ENCODE measurements around the gene TMEM151A.

The TMEM151A gene

DNA sequence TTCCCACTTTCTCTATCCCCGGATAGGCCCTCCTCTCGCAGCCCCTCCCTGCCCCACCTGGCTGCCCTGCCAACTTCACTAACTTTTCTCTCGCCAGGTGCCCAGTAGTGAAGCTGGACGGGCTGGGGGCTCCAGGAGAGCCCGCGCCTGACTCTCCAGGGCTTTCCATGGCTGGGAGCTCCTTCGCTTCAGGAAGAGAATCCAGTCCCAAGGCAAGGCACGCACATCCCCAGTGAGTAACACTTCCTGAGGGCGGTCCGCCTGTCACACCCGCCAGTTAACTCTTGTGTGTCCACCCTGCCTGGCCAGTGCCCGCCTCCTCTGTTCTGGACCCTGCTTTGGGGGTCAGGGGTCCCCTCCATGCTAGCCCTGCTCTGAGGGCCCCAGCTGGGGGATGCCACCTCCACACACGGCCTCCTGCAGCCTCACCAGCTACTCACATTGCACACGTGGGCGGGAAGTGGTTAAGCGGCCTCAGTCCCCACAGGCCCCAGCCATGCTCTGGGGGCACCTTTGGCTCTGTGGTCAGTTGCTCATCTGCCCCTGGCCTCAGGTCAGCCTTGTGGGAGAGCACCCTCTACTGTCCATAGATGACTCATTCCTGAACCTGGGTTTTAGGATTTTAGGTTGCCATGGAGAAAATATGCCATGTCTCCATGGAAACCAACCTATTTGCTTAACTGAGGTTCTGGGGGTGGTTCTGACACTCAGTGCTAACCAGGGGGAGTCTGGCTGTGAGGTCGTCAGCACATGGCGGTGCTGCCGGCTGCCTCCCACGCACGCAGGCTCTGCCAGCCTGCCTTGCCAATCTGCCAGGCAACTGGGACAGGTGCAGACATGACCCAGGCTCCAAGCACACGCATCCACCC, 44.8 kb downstream of the TMEM151A start, which contains the start of gene RIN1:
Gene RIN1, minus strand, starts transcription at position 201 of the 869 bp plus-strand sequence. Its CDS starts 32 bp downstream, at position 169.
- peak; percentile 97 for DNase-seq (ENCODE audit: low read depth, low spot score)

DNA sequence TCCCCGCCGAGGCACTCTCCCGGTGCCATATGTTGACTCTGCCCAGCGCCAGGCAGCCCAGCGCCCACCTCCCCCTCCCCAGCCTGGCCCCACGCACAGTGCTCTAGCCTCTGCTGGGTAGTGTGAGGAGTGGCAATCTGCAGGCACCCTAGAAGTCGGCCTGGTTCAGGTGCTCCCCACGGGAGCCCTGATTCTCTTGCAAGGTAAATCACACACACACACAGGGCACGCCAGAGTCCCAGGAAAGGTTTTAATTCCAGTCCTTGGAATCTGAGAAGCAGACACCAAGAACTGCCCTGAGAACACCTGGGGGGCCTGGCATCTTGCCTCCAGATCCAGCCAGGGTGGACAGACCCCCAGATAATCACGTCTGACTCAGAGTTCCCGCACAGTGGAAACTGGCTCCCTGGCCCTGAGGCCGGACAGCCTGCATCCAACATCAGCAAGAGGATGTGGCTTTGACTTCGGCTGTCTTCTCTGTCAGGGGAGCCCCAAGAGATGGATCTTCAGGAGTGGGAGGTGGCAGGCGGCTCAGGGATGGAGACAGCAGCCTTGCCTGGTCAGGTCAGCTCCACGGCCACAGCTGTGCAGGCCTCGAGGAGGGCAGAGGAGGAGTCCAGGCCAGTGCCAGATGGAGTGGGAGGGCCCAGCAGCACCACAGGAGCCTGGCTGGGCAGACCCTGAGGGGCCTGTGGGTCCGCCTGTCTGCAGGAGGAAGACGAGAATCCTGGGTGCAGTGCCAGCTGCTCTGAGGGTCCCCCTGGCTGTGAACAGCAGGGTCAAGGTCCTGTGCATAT, 45.6 kb downstream of the TMEM151A start:
- no peak for DNase-seq (ENCODE audit: low read depth, low spot score)

DNA sequence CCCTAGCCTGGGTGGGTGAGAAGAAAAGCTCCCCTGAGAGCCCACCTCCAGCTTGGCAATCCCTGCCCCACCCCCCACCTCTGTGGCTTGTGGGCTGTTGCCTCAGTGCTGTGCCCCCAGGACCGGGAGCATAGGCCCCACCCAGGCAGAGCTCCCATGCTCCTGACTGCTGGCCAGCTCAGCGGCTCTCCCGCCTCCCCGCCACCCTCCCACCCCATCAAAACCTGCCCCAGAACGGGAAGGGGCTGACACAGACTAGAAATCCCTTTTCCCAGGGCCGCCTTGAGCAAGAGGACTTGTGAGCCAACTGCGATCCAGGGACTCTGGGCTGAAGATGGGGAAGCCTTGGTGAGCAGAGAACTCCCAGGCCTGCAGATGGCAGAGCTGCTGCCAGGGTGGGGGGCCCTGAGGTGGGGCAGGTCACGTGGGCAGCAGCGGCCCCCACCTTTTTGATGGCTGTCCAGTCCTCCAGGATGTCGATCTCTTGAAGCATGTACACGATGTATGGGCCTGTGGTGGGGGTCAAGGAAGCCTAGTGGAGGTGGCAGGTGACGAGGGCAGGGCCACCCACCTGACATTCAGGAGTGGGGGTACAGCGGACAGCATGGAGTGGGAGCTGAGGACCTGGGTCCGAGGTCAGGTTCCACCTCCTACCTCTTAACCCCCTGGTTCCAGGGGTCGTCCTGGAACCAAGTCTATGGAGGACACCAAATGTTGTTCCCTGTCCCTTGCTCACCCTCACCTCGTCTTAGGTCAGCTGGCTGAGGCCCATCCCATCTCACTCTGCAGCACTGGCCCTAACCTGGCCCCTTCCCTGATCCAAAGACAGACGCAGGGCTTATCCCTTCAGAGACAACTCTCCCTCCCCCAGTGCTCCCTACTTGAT, 46.8 kb downstream of the TMEM151A start:
- no peak for DNase-seq (ENCODE audit: low read depth, low spot score)

DNA sequence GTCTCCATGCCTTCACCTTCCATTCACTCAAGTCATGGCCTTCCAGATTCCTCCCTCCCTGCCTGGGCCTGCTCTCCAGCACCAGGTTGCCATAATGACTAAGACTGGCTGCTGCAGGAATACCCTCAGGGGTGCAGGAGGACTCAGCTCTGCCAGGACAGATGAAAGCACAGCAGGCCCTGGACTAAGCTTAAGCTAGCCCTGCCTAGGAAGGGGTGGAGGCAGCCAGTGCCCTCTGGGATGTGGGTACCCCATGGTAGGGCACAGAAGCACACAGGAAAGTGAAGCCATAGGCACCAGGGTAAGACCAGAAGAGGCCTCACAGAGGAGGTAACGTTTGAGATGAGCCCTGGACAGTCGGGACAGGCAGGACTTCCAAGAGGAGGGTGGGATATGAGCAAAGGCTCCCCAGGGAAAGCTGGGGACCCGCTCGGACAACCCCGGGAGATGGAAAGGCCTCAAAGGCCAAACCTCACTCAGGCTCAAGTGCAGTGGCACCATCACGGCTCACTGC, 47.5 kb downstream of the TMEM151A start:
- no peak for DNase-seq (ENCODE audit: low read depth, low spot score)

DNA sequence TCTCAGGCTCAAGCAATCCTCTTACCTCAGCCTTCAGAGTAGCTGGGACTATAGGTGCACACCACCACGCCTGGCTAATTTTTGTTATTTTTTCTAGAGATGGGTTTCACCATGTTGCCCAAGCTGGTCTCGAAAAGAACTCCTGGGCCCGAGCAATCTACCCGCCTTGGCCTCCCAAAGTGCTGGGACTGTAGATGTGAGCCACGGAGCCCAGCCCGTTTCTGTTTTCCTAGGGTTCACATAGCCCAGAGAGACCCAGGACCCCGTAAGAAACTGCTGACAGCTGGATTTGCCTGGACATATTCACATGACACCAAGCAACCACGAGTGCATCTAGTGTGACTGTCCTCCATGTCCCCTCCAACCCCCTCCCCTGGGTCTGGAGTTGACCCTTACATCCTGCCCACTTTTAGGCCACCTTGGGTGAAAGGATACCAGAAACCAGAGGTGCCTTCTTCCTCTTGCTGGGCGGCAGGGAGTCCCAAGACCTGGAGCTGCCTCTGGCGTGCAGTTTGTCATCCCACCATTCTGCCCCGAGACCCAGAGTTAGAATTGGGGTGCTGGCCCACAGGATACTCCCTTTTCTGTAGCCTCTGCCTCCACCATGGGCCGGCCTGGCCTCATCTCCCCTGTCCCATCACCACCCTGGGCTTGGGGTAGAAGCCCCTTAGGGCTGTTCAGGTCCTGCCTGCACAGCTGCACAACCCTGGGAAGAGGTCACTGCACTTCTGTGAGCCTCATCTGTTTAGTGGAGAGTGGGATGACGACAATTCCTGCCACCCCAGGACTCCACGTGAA, 48.2 kb downstream of the TMEM151A start:
- DNase-seq (ENCODE audit: low read depth, low spot score): no peak

DNA sequence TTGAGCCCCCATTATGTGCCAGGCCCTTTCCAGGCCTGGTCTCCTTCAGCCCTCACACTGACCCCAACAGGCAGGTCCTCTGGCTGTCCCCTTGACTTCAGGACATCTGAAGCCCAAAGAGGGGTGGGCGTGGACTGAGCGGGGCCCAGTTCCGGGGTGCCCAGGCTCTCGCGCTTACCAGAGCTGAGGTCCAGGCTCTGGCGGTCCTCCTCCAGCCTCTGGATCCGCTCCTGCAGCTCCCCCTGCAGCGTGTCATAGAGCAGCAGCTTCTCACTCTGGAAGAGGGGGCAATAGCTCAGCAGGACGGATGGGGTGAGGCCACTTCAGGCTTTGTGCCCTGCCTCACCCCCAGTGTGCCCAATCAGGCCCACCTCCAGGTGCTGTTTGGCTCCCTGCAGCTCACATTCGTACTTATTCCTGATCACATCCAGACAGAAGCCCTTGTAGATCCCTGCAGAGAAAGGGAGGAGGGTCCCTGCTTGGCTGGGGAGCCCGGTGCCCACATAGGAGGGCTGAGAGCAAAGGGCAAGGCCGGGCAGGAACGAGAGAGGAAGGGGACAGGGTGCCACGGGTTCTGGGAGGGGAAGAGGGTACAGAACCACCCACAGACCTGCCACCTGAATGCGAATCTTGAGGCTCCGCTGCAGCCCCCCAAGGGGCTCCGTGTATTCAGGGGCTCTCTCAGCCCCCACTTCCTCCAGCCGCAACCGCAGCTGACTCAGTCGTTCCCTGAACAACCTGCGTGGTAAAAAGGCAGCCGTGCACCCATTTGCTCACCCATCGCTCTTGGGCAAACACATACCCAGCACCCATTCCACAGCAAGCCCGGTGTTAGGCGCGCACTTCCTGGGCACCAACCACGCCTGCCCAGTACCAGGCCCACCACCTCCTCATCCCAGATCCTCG, 49.2 kb downstream of the TMEM151A start:
- DNase-seq (ENCODE audit: low read depth, low spot score): no peak

DNA sequence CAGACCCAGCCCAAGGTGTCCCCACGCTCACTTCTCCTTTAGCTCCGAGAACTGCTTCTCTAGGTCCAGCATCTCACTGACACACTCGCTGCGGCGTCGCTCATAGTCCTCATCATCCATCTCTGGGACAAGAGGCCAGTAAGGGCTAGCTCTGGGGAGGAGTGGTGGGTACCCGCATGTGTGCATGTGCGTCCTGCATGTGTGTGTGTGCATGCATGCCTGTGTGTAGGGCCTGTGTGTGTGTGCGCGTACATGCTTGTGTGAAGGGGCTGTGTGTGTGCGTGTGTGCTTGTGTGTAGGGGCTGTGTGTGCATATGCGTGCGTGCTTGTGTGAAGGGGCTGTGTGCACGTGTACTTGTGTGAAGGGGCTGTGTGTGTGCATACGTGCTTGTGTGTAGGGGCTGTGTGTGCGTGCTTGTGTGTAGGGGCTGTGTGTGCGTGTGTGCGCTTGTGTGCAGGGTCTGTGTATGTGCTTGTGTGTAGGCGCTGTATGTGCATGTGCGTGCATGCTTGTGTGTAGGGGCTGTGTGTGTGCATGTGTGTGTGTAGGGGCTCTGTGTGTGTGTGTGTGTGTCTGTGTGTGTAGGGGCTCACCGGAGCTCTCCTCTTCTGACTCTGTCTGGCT, 49.9 kb downstream of the TMEM151A start:
- DNase-seq (ENCODE audit: low read depth, low spot score): no peak

DNA sequence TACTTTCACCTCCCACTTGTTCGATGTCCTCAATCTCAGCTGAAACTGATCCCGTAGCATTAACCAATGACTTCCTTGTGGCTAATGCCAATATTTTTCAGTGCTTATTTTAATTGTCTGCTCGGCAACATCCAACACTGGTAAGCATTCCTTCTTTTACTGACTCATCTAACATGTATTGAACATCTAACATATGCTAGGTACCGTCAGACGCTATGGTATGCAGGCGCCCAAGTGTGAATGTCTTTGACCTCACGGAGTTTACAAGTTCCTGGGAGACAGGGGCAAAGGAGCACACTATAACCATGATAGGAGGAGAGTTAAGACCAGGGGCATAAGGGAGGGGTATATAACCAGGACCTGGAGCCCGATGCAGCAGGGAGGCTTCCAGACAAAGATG, 51.5 kb downstream of the TMEM151A start:
- no peak for DNase-seq (ENCODE audit: low read depth, low spot score)

DNA sequence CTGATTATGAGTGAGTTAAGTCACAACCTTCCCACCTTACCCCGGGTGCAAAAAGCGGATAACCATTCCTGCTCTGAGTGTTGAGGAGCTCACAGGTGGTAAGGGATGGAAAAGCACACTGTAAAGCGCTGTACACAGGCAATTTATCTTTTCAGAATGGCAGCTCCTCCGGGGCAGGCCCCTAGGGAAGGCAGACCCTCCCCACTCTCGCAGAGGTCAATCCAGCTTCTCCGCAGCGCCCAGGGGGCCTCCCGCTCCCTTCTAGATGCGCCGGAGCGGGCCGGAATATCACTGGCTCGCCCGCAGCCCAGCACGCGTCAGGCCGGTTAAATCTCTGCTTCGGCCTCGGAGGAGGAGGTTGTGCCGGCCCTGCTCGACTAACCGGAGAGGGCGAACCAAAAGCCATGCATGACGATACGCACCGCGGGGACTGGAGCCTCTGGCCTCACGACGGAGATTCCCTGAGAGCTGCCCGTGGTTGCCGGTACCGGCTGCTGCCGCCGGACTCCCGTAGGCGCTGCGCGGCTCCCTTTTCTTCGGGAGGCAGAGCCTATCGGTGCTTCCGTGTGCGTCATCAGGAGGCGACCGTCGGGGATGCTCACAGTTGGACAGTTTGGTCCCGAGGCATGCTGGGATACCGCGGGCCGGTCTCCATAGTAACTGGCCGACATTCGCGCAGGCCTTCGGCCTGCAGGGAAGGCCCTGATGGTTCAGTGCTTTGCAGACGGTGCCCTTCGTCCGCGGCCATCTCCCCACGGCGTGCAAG, 53.0 kb downstream of the TMEM151A start, which contains the start of gene BRMS1:
Gene BRMS1, minus strand, starts transcription at position 555 of the 766 bp plus-strand sequence. CDS start 2,870 bp downstream, outside the sequence.
- DNase-seq (ENCODE audit: low read depth, low spot score): peak; percentile 88

DNA sequence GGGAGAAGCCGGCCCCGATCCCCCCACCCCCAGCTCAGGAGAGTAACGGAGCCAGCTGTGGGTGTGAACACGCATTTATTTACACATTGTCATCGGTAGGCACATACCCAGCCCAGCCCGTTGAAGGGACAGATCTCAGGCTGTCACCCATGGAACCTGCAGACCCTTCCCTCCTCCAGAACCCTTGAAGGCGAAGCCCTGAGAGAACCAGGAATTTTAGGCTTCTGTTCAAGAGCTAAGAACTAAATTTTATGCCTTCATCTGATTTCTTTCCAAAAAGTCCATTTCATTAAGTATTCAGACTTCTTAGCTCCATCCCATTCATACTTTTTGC, 53.6 kb downstream of the TMEM151A start:
- DNase-seq (ENCODE audit: low read depth, low spot score): no peak

Data from smooth muscle cell of the brain vasculature (primary cell).